HG02870 (cell line): ENCODE results near the gene BTBD17.

Source experiments
- ATAC-seq: cut with Tn5 transposase; IDR thresholded peaks from one replicate; pipeline ENCODE4 v1.9.1; 2021; ENCODE audit warnings: mild to moderate bottlenecking, moderate library complexity; ENCODE audit not compliant: unreplicated experiment

BTBD17 gene

GRCh38 chr17:74389084-74389753 lies 27.6 kb upstream of the BTBD17 start:
- no peak for ATAC-seq

DNA sequence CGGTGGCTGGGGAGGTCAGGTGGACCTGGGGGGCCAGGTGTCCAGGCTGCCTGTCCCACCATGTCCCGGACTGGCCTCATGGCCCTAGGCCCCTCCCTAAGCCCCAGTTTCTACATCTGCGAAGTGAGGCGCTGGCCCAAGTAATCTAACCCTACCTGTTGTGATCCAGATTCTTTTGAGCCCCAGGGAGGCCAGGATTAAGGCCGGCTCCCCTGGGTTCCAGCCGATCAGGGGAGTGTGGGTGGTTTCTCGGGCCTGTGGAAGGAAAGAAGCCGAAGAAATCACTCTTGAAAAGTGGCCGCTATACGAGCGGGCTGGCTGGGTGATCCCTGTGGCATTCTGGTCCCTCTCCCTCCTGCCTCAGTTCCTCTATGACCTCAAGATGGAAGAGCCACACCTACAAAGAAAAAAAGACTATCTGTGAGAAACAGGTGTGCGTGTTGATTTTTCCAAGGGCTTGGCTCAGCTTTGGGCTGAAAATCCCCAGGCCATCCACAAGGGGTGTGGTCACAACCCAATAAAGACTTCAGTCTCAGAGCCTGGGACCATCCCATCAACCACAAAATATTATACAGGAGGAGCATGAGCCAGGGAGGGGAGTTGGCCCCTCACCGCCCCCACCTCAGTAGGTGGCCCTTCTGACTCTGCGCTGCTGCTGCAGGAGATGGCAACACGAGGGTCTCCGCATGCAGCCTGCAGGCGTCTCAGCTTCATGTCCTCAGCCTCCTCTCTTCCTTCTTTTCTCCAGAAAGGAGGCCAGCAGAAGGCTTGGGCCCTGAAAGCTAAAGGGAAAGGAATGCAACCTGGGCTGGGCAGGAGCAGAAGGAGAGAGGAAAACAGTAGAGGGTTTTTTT lies 25.9 kb upstream of the BTBD17 start:
- no peak for ATAC-seq

DNA sequence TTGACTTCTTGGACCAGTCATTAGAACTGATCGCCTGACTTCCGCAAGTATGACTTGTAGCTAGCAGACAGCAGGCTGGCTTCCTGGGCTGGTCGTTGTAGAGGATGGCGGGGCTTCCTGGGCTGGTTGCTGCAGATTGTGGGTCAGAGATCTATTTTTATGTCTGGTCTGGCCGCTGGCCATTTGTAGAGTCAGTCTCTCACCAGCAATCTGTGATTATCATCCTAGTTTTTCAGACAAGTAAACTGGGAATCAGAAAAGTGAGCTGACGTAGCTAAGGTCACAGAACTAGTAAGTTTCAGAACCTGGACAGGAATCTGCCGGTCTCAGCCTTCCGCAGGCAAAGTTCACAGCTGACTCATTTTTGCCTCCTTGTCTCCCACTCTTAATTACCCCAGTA lies 24.7 kb upstream of the BTBD17 start:
- ATAC-seq = no peak

DNA sequence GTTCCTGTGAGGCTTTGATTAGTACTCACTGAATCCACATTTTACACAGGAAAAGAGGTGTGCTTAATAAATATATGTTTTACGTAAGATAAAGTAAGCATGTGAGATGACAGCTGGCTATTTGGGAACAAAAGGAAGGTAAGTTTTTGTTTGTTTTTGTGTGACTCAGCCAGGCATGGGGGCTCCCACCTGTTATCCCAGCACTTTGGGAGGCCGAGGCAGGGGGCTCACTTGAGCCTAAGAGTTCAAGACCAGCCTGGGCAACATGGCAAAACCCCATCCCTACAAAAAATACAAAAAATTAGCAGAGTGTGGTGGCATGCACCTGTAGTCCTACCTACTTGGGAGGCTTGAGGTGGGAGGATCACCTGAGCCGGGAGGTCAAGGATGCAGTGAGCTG lies 23.5 kb upstream of the BTBD17 start:
- no peak for ATAC-seq

GRCh38 chr17:74383141-74383540 lies 21.5 kb upstream of the BTBD17 start:
- ATAC-seq = no peak

- ATAC-seq = no peak
These were observed 19.5 kb upstream of the BTBD17 start for GRCh38 chr17:74380959-74381808.

DNA sequence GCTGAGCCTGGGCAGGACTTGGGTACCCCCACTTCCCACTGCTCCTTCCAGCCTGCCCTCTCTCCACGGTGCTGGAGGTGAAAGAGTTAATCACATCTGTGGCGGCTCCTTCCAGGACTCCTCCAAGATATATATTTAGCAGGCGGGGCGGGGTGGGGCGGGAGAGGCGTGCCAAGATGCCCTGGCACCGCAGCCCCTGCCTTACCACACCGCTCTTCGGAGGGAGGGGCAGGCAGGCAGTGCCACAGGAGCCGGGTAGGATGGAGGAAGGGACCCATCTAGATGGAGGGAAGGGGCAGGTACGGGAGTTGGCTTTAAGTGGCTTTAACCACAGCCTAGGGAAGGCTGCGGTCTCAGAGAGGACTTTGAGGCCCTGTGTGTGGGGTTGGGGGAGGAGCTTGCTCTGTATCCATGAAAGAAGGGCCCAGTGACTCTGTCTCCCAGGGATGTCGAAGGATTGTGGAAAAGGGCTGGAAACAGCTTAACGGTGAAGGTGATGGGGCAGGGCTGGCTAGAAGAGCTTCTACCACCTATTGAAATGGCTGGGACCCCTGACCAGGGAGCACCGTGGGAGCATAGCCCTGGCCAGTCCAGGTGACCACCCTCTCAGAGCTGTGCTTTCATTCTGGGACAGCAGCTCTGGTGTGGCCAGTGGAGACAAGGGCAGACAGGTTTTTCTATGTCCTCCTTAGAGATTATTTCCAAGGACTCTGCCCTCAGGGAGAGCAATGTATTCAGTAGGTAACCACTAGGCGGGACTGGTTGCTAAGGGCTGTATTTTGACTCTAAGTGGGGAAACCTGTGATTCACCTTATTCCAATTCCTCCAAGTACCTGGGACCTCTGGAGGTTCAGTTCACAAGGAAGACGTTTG lies 18.7 kb upstream of the BTBD17 start:
- no peak for ATAC-seq

- no peak for ATAC-seq
These were observed 17.9 kb upstream of the BTBD17 start for GRCh38 chr17:74379495-74380085.

DNA sequence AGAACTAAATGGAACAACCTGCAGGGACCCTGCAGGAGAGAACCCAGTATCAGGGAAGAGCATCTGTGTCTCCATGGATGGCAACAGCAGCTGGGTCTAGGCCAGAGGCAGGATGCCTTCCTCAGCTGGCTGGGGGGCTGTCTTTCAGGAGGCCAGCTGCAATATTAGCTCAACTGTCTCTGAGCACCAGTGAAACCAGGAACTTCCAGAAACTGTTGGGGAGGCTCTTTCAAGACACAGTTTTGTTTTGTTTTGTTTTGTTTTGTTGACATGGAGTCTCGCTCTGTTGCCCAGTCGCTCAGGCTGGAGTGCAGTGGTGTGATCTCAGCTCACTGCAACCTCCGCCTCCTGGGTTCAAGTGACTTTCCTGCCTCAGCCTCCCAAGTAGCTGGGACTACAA lies 13.2 kb upstream of the BTBD17 start:
- ATAC-seq = no peak

DNA sequence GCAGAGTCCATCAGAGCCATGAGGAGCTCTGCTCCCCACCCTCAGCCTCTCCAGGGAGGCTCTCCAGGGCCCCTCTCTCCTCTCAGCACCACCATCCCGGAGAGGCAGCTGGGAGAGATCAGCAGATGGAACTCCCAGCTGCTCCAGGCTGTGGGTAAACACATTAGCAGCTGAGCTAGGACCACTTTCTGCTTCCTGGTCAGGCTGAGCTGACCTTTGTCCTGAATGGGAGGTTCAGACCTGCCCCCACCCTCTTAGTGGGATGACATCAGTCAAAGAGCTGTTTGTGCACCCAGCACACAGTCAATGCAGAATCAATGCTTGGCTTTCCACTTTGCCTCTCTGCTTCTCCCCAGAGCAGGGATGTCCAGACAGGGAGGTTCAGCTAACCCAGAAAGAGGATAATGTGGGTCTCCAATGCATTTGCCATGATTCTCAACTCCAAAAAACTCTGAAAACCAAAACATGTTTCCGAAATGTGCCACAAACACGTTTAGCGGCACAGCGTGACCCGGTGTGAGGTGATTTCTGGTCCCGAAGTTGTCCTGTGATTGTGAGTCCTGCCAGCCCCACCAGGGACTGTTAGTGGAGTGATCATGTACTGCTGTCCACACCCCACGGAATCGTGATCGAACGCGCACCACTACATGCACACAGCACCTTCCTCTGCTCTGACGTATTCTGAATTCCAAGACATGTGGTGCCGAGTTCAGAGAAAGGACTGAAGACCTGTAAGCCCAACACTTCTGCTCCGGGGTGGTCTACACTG lies 12.4 kb upstream of the BTBD17 start:
- ATAC-seq = no peak

DNA sequence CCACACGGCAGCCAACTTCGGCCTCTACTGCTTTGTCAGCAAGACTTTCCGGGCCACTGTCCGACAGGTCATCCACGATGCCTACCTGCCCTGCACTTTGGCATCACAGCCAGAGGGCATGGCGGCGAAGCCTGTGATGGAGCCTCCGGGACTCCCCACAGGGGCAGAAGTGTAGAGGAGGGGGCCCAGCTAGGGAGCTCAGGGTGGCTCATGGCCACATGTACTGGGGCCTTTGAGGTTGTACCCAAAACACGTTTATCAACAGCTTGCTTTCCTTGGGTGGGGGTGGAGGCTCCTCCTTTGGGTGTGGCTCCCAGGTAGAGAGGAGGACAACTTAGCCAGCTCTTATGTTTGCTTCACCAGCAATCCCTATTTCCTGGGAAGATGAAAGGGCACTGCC lies 10.8 kb upstream of the BTBD17 start:
- no peak for ATAC-seq

GRCh38 chr17:74371653-74372147 lies 10.0 kb upstream of the BTBD17 start:
- no peak for ATAC-seq

- no peak for ATAC-seq
These were observed 8.2 kb upstream of the BTBD17 start for GRCh38 chr17:74369665-74370490.

DNA sequence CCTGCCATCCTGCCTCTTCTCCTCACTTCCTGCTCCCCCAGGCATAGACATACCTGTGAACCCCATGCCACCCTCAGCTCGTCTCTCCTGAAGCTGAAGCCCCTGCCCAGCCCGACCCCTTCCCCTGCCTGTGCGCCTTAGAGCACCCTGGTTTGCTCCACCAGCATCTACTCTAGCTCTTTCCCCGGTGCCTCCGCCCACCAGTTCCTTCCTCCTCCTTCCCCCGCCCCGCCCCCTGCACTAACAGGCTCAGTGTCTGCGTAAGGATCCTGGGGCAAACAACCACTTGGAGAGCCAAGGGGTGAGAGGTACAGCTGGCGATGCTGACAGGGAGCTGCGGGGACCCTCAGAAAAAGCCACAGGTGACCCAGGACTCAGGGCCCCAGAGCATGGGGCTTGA lies 7.6 kb upstream of the BTBD17 start:
- no peak for ATAC-seq

GRCh38 chr17:74368341-74369081 lies 6.8 kb upstream of the BTBD17 start:
- ATAC-seq = no peak

GRCh38 chr17:74367206-74367605 lies 5.5 kb upstream of the BTBD17 start, which contains the start of gene GPR142:
TSS of gene GPR142 (plus strand) at chr17:74367506. CDS start at chr17:74369541, 2,035 bp downstream.
- ATAC-seq = no peak

GRCh38 chr17:74362810-74363498 lies 1.3 kb upstream of the BTBD17 start:
- no peak for ATAC-seq
